T-cell (primary cell): ENCODE results near the gene SMIM5. TPM values are rescaled to one million over a fixed set of nuclear protein-coding genes. Genes with fewer than 3 reads are reported as not detected.
A peak's percentile ranks its signal among the peaks of the same experiment; 100 is the strongest.

ENCODE experiments used
- ATAC-seq, 4 experiments: fragments of 200-7000 bp in 3 of 4; fragments of 150-1000 bp in 1 of 4; cut with Tn5 transposase; replicated peaks in 1 of 4; 1 replicate in 3 of 4; 2 replicates in 1 of 4; pipeline ENCODE4 v1.10.0; 2021; ENCODE audit warnings: moderate library complexity in 3 of 4, mild to moderate bottlenecking in 2 of 4, moderate number of reproducible peaks in 1 of 4
- CTCF ChIA-PET, 2 donors: fragments of 300-600 bp; sonication (Branson Sonifier 250); formaldehyde crosslinking; loops; one replicate each; lab custom pipeline; 2022; ENCODE audit warnings: antibody characterized with exemption in 2 of 2; lab: Charles Lee
- POLR2A ChIA-PET, 2 donors: fragments of 300-600 bp; sonication (Branson Sonifier 250); formaldehyde crosslinking; loops; one replicate each; lab custom pipeline; 2022; ENCODE audit warnings: antibody characterized with exemption in 2 of 2; lab: Charles Lee
- DNase-seq, 35 experiments: peaks; one replicate each; pipeline versions ENCODE4 v3.0.0 to v3.0.0-alpha.2; 2013 to 2023
- H3K27ac ChIP-seq: one replicate; pipeline ENCODE4 v1.5.1; 2013; ENCODE audit warnings: low read length
- H3K27me3 ChIP-seq, 2 experiments: replicated peaks in 1 of 2; 1 replicate in 1 of 2; 2 replicates in 1 of 2; pipeline versions ENCODE4 v1.6.1 to v1.7.0; 2013; ENCODE audit warnings: low read length in 1 of 2, mixed read lengths in 1 of 2; ENCODE audit not compliant: control insufficient read depth in 2 of 2, insufficient read depth in 2 of 2; ENCODE audit errors: extremely low read depth in 1 of 2
- H3K36me3 ChIP-seq, 2 donors: 1 replicate in 1 of 2; 2 replicates in 1 of 2; pipeline versions ENCODE4 v1.6.1 to v1.7.0; 2013; ENCODE audit warnings: low read length in 1 of 2; ENCODE audit not compliant: control insufficient read depth in 2 of 2, insufficient read depth in 1 of 2; ENCODE audit errors: extremely low read depth in 1 of 2
- H3K4me1 ChIP-seq, 2 experiments: 1 replicate in 1 of 2; 2 replicates in 1 of 2; pipeline versions ENCODE4 v1.6.1 to v1.7.0; 2013; ENCODE audit warnings: low read length in 2 of 2, mixed read lengths in 1 of 2; ENCODE audit not compliant: insufficient read depth in 2 of 2, control insufficient read depth in 1 of 2; ENCODE audit errors: extremely low read depth in 1 of 2
- H3K4me3 ChIP-seq, 2 donors: 1 replicate in 1 of 2; 2 replicates in 1 of 2; pipeline versions ENCODE4 v1.5.1 to v1.7.0; 2013; ENCODE audit warnings: mild to moderate bottlenecking in 2 of 2, low read length in 1 of 2, moderate library complexity in 1 of 2; ENCODE audit not compliant: control insufficient read depth in 1 of 2; ENCODE audit errors: extremely low read depth in 1 of 2
- H3K9me3 ChIP-seq: 2 replicates; pipeline ENCODE4 v1.7.0; 2013
- H3K27ac Mint-ChIP-seq, 2 donors: one replicate each; pipeline ENCODE4 v1.8.0; 2020 to 2021; ENCODE audit warnings: mild to moderate bottlenecking in 2 of 2, mixed read lengths in 2 of 2
- H3K27me3 Mint-ChIP-seq, 2 donors: one replicate each; pipeline ENCODE4 v1.8.0; 2021 to 2022; ENCODE audit warnings: mixed read lengths in 2 of 2
- H3K36me3 Mint-ChIP-seq: one replicate; pipeline ENCODE4 v1.8.0; 2021; ENCODE audit warnings: mixed read lengths
- H3K4me1 Mint-ChIP-seq, 3 donors: one replicate each; pipeline ENCODE4 v1.8.0; 2020 to 2022; ENCODE audit warnings: mixed read lengths in 3 of 3, mild to moderate bottlenecking in 1 of 3
- H3K4me3 Mint-ChIP-seq, 3 donors: one replicate each; pipeline ENCODE4 v1.8.0; 2020 to 2022; ENCODE audit warnings: mild to moderate bottlenecking in 3 of 3, mixed read lengths in 3 of 3, moderate library complexity in 3 of 3
- H3K9me3 Mint-ChIP-seq, 3 donors: one replicate each; pipeline ENCODE4 v1.8.0; 2020 to 2022; ENCODE audit warnings: mixed read lengths in 3 of 3
- WGBS: methylation state at CpG from one replicate; pipeline ENCODE4 v1.1.5; 2013; ENCODE audit warnings: missing lambda C conversion rate; ENCODE audit not compliant: insufficient coverage; 5-methylcytosine and 5-hydroxymethylcytosine counted together
- total RNA-seq, 35 experiments: library from RNA in 6 of 35; stranded (reverse) in 6 of 35; fragments of 120-200 nt in 1 of 35; gene quantifications; one replicate each; pipeline versions ENCODE4 v1.2.1 to v1.2.4 and lab custom pipeline; 2013 to 2026

SMIM5 gene
- total RNA-seq, 5 donors from 2014 or later (not counting 1 experiment from before 2014, with no cell fraction given) = 0.35 to 2.2 (median 0.82) TPM

GRCh38 chr17:75681289-75681688 is 48.1 kb downstream of the SMIM5 start:
- H3K27ac Mint-ChIP-seq = no peak overlapping the region
- peaks cover 0 to 5% of the 10 kb centered on the region in 2 experiments for H3K4me1 ChIP-seq
- no peaks in the 10 kb centered on the region for H3K27me3 Mint-ChIP-seq
- no peak overlapping the region for H3K4me3 Mint-ChIP-seq
- peaks cover 12 to 46% of the 10 kb centered on the region in 2 donors for H3K36me3 ChIP-seq
- no peaks in the 10 kb centered on the region for H3K27me3 ChIP-seq
- CTCF ChIA-PET = interaction anchor here in 1 of 2 donors (0.7 kb wide), 1 partner anchor 72 kb away, joined by 4 read pairs; no protein-coding TSS in a partner anchor
- no peaks in the 10 kb centered on the region for H3K9me3 ChIP-seq
- H3K4me1 Mint-ChIP-seq = peaks cover 10 to 29% (median 25%) of the 10 kb centered on the region in 3 donors
- H3K36me3 Mint-ChIP-seq = peaks cover 12% of the 10 kb centered on the region
- no peaks in the 10 kb centered on the region for H3K9me3 Mint-ChIP-seq
- DNase-seq (no peak), ATAC-seq (no peak)
- no peak overlapping the region for H3K4me3 ChIP-seq
- no peak overlapping the region for H3K27ac ChIP-seq
- no CpG with 5 or more reads among the region's 3 CpGs for WGBS
- POLR2A ChIA-PET = no interaction called here

- H3K36me3 ChIP-seq = peaks cover 2 to 50% of the 10 kb centered on the region in 2 donors
- H3K27me3 ChIP-seq = no peaks in the 10 kb centered on the region
- POLR2A ChIA-PET = interaction anchor here in 1 of 2 donors (1.2 kb wide), 1 partner anchor 9 kb away, joined by 6 read pairs; no protein-coding TSS in a partner anchor
- DNase-seq = no peak
- 83% methylated on average over 3 of the region's 4 CpGs for WGBS
- H3K4me3 ChIP-seq = no peak overlapping the region
- Mint-ChIP-seq H3K27me3 (no peaks in the 10 kb centered on the region), H3K9me3 (no peaks in the 10 kb centered on the region), H3K4me3 (no peak overlapping the region), H3K4me1 (peaks cover 26 to 42% (median 38%) of the 10 kb centered on the region in 3 donors), H3K27ac (no peak overlapping the region), H3K36me3 (peaks cover 8% of the 10 kb centered on the region)
- H3K9me3 ChIP-seq = no peaks in the 10 kb centered on the region
- peaks cover 7 to 14% of the 10 kb centered on the region in 2 experiments for H3K4me1 ChIP-seq
- no peak for ATAC-seq
- H3K27ac ChIP-seq = no peak overlapping the region
- CTCF ChIA-PET = interaction anchor here in 1 of 2 donors (1.2 kb wide), 1 partner anchor 12 kb away, joined by 4 read pairs; no protein-coding TSS in a partner anchor
Observed at GRCh38 chr17:75683583-75683982, 50.3 kb downstream of the SMIM5 start.

- ATAC-seq = no peak
- H3K36me3 Mint-ChIP-seq = peaks cover 5% of the 10 kb centered on the region
- CTCF ChIA-PET = interaction anchor here in 1 of 2 donors (0.6 kb wide), 1 partner anchor 63 kb away, joined by 4 read pairs; no protein-coding TSS in a partner anchor
Observed at GRCh38 chr17:75684249-75684648, 51.0 kb downstream of the SMIM5 start.

GRCh38 chr17:75684924-75685323 is 51.7 kb downstream of the SMIM5 start:
- Mint-ChIP-seq H3K9me3 (no peaks in the 10 kb centered on the region), H3K4me1 (peaks cover 40 to 53% (median 49%) of the 10 kb centered on the region in 3 donors), H3K36me3 (no peaks in the 10 kb centered on the region), H3K27ac (no peak overlapping the region), H3K4me3 (no peak overlapping the region), H3K27me3 (no peaks in the 10 kb centered on the region)
- ChIA-PET CTCF (no interaction called here), POLR2A (no interaction called here)
- H3K4me1 ChIP-seq = peaks cover 19 to 26% of the 10 kb centered on the region in 2 experiments
- H3K27me3 ChIP-seq = no peaks in the 10 kb centered on the region
- DNase-seq (no peak), ATAC-seq (no peak)
- no peak overlapping the region for H3K27ac ChIP-seq
- no CpG with 5 or more reads among the region's 7 CpGs for WGBS
- peaks cover 0 to 39% of the 10 kb centered on the region in 2 donors for H3K36me3 ChIP-seq
- H3K9me3 ChIP-seq = no peaks in the 10 kb centered on the region
- H3K4me3 ChIP-seq = no peak overlapping the region

More at GRCh38 chr17:75684249-75684648, 51.0 kb downstream of the SMIM5 start:
- Histone ChIP-seq H3K9me3 (no peaks in the 10 kb centered on the region), H3K36me3 (peaks cover 0 to 45% of the 10 kb centered on the region in 2 donors), H3K4me1 (peaks cover 14 to 21% of the 10 kb centered on the region in 2 experiments), H3K27me3 (no peaks in the 10 kb centered on the region), H3K27ac (no peak overlapping the region), H3K4me3 (no peak overlapping the region)
- DNase-seq = no peak
- H3K4me3 Mint-ChIP-seq = no peak overlapping the region
- POLR2A ChIA-PET = no interaction called here
- no peaks in the 10 kb centered on the region for H3K27me3 Mint-ChIP-seq
- H3K9me3 Mint-ChIP-seq = no peaks in the 10 kb centered on the region
- no CpG with 5 or more reads among the region's 5 CpGs for WGBS
- H3K27ac Mint-ChIP-seq = no peak overlapping the region
- H3K4me1 Mint-ChIP-seq = peaks cover 33 to 49% (median 44%) of the 10 kb centered on the region in 3 donors

GRCh38 chr17:75685499-75685898 is 52.3 kb downstream of the SMIM5 start:
- no peak overlapping the region for H3K27ac Mint-ChIP-seq
- H3K27me3 ChIP-seq = no peaks in the 10 kb centered on the region
- peaks cover 0 to 34% of the 10 kb centered on the region in 2 donors for H3K36me3 ChIP-seq
- H3K4me3 ChIP-seq = no peak overlapping the region
- DNase-seq (no peak), ATAC-seq (no peak)
- no peaks in the 10 kb centered on the region for H3K9me3 Mint-ChIP-seq
- H3K4me1 ChIP-seq = peaks cover 25 to 32% of the 10 kb centered on the region in 2 experiments
- H3K36me3 Mint-ChIP-seq = no peaks in the 10 kb centered on the region
- H3K4me1 Mint-ChIP-seq = peaks cover 43 to 55% (median 53%) of the 10 kb centered on the region in 3 donors
- H3K27ac ChIP-seq = no peak overlapping the region
- no CpG with 5 or more reads among the region's 3 CpGs for WGBS
- H3K9me3 ChIP-seq = no peaks in the 10 kb centered on the region
- ChIA-PET POLR2A (no interaction called here), CTCF (no interaction called here)
- H3K27me3 Mint-ChIP-seq = no peaks in the 10 kb centered on the region
- no peak overlapping the region for H3K4me3 Mint-ChIP-seq

- peak overlapping the region; percentile 70 for H3K27ac ChIP-seq
- Mint-ChIP-seq H3K4me1 (peaks cover 56 to 68% (median 62%) of the 10 kb centered on the region in 3 donors), H3K27me3 (no peaks in the 10 kb centered on the region), H3K36me3 (peaks cover 6% of the 10 kb centered on the region), H3K4me3 (peak overlapping the region in 1 of 3 donors; percentile 78), H3K27ac (peak overlapping the region; percentile 87 to 89), H3K9me3 (no peaks in the 10 kb centered on the region)
- H3K4me3 ChIP-seq = no peak overlapping the region
- ChIA-PET CTCF (interaction anchor here in 1 of 2 donors (0.6 to 1.9 kb wide), 7 partner anchors 13 to 697 kb away, joined by 3 to 10 read pairs (median 4); partner anchors contain the start of gene RECQL5), POLR2A (interaction anchor here in 1 of 2 donors (0.7 kb wide), 1 partner anchor 765 kb away, joined by 5 read pairs; no protein-coding TSS in a partner anchor)
- WGBS = 66% methylated on average over 6 of the region's 11 CpGs
- DNase-seq = no peak
- no peaks in the 10 kb centered on the region for H3K9me3 ChIP-seq
- no peak for ATAC-seq
- H3K4me1 ChIP-seq = peaks cover 32 to 47% of the 10 kb centered on the region in 2 experiments
- H3K36me3 ChIP-seq = peaks cover 0 to 50% of the 10 kb centered on the region in 2 donors
- H3K27me3 ChIP-seq = no peaks in the 10 kb centered on the region
Observed at GRCh38 chr17:75688209-75688825, 55.1 kb downstream of the SMIM5 start.
